Activated gamma-delta T cell (primary cell): ENCODE measurements around the gene GATAD2A.

Experiments used
- DNase-seq: peaks from one replicate; lab custom pipeline; 2025; lab: John Stamatoyannopoulos, UW

The GATAD2A gene

GRCh38 chr19:19507354-19507753 lies 101.9 kb downstream of the GATAD2A start:
- no peak for DNase-seq

GRCh38 chr19:19508217-19508616 lies 102.7 kb downstream of the GATAD2A start:
- DNase-seq, result no peak

GRCh38 chr19:19510432-19510831 lies 105.0 kb downstream of the GATAD2A start:
- no peak for DNase-seq

- DNase-seq, result no peak
Measured at GRCh38 chr19:19513682-19514081, 108.2 kb downstream of the GATAD2A start.

GRCh38 chr19:19514215-19514657 lies 108.8 kb downstream of the GATAD2A start:
- no peak for DNase-seq

GRCh38 chr19:19514881-19515641 lies 109.6 kb downstream of the GATAD2A start, which contains the start of gene TSSK6:
TSS of gene TSSK6 (minus strand) at chr19:19515548. CDS start at chr19:19515427, 121 bp downstream.
- no peak for DNase-seq

- DNase-seq, result peak; percentile 69
Measured at GRCh38 chr19:19515642-19516519, 110.4 kb downstream of the GATAD2A start, which contains the start of gene NDUFA13. TSS of gene NDUFA13 (plus strand) at chr19:19516225. CDS start at chr19:19516239, 14 bp downstream.

GRCh38 chr19:19517235-19517619 lies 111.8 kb downstream of the GATAD2A start:
- no peak for DNase-seq

GRCh38 chr19:19520989-19521388 lies 115.5 kb downstream of the GATAD2A start:
- no peak for DNase-seq

- DNase-seq, result no peak
Measured at GRCh38 chr19:19523177-19523576, 117.7 kb downstream of the GATAD2A start.

GRCh38 chr19:19524053-19524452 lies 118.6 kb downstream of the GATAD2A start:
- no peak for DNase-seq

GRCh38 chr19:19525611-19526380 lies 120.3 kb downstream of the GATAD2A start:
- DNase-seq, result no peak

GRCh38 chr19:19526581-19527370 lies 121.3 kb downstream of the GATAD2A start:
- DNase-seq, result no peak

- DNase-seq, result no peak
Measured at GRCh38 chr19:19527371-19527656, 121.8 kb downstream of the GATAD2A start.

- DNase-seq, result no peak
Measured at GRCh38 chr19:19527674-19528625, 122.5 kb downstream of the GATAD2A start.

GRCh38 chr19:19528721-19529490 lies 123.4 kb downstream of the GATAD2A start, which contains the start of gene YJEFN3:
TSS of gene YJEFN3 (plus strand) at chr19:19528911. CDS start at chr19:19528933, 22 bp downstream.
- DNase-seq, result no peak

GRCh38 chr19:19529783-19530422 lies 124.4 kb downstream of the GATAD2A start:
- DNase-seq, result no peak

- DNase-seq, result no peak
Measured at GRCh38 chr19:19530423-19530804, 124.9 kb downstream of the GATAD2A start.

- DNase-seq, result no peak
Measured at GRCh38 chr19:19530889-19531288, 125.4 kb downstream of the GATAD2A start.
